Epithelial cell of esophagus (primary cell): ENCODE data around the gene MAST1.

Experiments
- DNase-seq: peaks from one replicate; pipeline ENCODE4 v3.0.0; 2010; ENCODE audit warnings: low read depth
- H3K4me3 ChIP-seq: 2 replicates; pipeline ENCODE4 v1.5.1; 2011; ENCODE audit warnings: mild to moderate bottlenecking, low read length, control low read depth
- TF ChIP-seq, protein P1 (sequence below): IDR thresholded peaks from 2 replicates; pipeline ENCODE4 v1.5.1; 2011; ENCODE audit warnings: low read depth, mild to moderate bottlenecking, low read length, control low read depth, inconsistent platforms; ENCODE audit not compliant: insufficient read depth; ENCODE audit errors: missing control alignments

Gene MAST1

DNA sequence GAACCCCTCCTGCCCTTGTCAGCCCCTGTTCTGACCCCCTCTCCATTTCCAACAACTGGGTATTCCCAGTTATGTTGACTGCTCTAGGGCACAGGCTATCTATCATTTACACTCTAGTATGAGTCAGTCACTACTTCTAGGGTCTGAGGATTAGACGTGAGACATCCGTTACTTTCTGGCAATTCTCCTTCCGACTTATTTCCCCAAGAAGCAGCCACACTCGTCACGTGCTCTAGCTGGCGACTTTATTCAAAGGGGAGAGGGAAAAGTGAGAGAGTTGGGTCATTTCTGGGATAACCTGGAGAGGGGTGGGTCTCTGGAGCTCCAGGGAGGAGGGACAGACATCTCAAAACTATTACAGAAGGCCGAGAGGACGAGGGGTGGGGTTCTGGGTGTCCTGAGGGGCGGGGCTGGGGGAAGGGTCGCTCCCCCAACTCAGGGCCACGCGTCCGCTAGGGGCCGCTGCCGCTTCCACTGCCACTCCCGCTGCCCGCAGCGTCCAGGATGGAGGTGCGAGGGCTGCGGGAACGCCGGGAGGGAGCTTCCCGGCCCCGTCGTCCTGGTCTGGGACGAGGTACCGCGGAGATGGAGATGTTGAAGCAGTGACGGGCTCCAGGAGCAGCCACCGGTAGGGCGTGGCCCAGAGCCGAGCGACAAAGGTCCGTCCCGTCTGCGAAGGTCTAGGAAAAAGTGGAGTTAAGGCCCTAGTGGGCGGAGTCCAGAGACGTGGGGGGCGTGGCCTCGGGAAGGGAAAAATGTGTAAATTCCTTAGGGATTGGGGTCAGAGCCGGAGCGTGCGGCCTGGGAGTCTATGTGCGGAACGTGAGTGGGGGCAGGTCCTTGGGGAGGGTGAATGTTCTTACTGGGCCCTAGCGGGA lies 12.8 kb upstream of the MAST1 start:
- TF ChIP-seq, protein P1, sequence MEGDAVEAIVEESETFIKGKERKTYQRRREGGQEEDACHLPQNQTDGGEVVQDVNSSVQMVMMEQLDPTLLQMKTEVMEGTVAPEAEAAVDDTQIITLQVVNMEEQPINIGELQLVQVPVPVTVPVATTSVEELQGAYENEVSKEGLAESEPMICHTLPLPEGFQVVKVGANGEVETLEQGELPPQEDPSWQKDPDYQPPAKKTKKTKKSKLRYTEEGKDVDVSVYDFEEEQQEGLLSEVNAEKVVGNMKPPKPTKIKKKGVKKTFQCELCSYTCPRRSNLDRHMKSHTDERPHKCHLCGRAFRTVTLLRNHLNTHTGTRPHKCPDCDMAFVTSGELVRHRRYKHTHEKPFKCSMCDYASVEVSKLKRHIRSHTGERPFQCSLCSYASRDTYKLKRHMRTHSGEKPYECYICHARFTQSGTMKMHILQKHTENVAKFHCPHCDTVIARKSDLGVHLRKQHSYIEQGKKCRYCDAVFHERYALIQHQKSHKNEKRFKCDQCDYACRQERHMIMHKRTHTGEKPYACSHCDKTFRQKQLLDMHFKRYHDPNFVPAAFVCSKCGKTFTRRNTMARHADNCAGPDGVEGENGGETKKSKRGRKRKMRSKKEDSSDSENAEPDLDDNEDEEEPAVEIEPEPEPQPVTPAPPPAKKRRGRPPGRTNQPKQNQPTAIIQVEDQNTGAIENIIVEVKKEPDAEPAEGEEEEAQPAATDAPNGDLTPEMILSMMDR = peak; percentile 28
- no peak for DNase-seq
- no peak overlapping the region for H3K4me3 ChIP-seq

DNA sequence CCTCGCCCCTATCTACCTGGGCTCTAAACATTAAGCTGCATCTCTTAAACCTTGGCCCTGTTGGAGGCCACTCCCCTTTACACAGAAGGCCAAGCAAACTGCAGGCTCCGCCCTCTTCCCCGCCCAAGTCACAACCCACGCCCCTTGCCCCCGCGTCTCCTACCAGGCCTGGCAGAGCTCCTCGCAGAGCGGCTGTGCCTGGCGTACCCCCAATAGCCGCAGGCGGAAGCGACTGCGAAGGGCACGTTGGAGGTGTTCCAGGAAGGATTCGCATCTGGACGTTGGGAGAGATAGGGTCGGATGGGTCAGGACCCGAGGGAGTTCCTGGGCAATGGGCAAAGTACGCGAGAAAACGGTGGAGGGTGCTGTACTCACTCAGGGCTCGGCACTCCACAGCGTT lies 9.8 kb upstream of the MAST1 start:
- H3K4me3 ChIP-seq = no peak overlapping the region
- DNase-seq = peak; percentile 32
- TF ChIP-seq, protein P1 = no peak

DNA sequence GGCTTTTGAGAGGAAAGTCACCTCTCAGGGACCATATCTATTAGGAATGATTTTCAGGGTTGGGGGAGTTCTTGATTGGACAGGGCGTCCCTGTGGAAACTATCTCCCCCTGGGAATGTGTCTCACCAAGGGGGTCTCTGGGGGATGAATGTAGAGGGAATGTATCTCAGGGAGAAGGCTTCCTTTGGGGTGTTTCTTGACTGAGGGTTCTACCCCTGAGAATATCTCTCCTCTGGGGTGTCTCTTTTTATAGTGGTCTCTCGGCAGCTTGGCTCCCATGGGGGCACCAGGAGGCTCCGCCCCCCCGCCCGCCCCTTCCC lies 4.9 kb upstream of the MAST1 start:
- H3K4me3 ChIP-seq = peak overlapping the region; percentile 19
- TF ChIP-seq, protein P1 = no peak
- DNase-seq = no peak

DNA sequence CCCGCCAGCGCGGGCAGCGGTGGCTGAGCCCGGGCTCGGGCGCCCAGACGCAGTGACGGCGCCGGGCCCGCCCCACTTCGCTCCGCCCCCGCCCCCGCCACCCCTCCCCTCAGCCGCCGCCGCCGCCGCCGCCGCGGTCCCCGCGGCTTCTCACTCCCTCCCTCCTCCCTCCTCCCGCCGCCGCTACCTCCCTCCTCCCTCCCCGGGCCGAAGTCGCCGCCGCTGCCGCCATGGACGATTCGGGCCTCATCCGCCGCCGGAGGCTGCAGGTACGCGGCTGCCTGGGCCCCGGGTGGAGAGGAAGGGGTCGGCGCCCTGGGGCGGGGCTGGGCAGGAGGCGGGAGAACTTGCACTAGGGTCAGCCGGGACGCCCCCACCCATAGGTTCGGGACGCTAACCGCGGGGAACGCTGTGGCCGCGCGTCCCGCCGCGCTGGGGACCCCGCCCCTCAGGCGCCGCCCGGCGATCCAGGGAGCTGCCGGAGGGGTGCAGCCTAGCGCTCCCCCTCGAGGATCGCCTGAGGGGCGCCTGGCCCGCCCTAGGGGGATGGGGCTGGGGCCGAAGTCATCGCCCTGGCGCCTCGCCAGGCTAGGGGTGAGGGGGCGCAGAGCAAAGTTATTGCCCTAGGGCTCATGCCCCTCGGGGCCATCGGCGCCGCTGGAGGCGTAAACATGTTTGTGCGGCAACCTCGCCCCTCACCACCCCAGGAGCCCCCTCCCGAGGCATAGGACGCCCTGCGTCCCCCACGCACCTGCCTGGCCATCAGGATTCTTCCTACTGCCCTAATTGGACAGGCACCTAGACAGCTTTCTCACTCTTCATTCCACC lies 4.4 kb upstream of the MAST1 start:
- TF ChIP-seq, protein P1 = no peak
- H3K4me3 ChIP-seq = peak overlapping the region; percentile 30
- DNase-seq = peak; percentile 36

DNA sequence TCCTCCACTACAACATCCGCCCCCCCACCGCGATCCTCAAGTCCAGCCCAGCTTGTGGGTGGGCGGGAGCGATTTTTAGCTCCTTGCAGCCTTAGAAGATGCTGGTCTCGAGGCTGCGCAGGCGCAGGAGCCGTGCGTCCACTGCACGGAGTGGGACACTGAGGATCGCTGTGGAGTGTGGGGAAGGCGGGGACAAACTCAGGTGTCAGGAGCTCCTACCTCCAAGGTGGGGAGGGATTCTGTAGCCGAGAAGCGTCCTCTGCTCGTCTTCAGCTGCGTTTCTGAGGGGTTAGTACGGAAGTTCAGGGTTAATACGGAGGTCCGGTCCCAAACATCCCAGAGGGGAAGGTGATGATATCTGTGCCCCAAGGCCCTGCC lies 3.8 kb upstream of the MAST1 start, which contains the start of gene RTBDN:
Gene RTBDN, minus strand, starts transcription at position 14 of the 378 bp plus-strand sequence. CDS start 4,600 bp downstream, outside the sequence.
- TF ChIP-seq, protein P1 = no peak
- DNase-seq = no peak
- peak within 1 kb of the TSS; percentile 30 for H3K4me3 ChIP-seq

DNA sequence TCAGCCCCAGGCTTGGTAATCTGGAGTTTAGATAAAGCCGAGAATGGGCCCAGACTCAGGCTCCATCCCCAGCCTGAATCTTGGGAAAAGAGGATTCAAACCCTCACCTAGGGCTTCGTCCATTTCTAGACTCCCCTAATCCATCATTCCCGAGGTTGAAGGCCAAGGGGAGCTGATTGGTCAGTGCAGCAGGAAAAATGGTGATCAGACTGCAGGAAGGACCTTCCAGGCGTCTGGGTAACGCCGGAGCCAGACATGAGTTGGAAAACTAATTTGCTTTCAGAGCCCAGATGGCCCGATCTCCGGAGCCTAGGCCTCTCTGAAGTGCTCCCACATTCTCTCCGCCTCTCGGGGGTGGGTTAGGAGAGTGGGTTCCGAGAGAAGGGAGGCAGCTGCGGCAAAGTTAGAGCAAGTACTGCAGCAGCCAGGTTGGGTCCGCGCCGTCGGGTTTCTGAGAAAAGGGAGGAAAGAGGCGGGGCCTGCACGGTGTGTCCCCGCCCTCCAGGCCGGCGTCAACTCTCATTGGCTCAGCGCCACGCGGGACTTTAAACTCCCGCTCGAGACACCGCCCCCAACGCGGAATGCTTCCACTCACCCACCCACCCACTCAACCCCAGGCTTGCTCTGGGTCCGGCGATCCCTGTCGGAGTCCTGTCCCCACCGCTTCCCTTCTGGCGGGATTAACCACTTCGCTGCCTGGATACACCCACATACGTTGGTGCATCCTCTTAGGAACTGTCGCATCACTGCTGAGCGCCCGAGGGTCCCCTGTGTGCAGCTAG lies 3.1 kb upstream of the MAST1 start:
- no peak overlapping the region for H3K4me3 ChIP-seq
- no peak for DNase-seq
- TF ChIP-seq, protein P1 = no peak
